Epithelial cell of proximal tubule (primary cell): ENCODE measurements around the gene COL23A1. TPM values are rescaled to one million over a fixed set of nuclear protein-coding genes. Genes with fewer than 3 reads are reported as not detected.

Experiments used
- DNase-seq: peaks from one replicate; pipeline ENCODE4 v3.0.0-alpha.2; 2011; ENCODE audit warnings: low read depth
- H3K4me3 ChIP-seq: 2 replicates; pipeline ENCODE4 v1.5.1; 2011; ENCODE audit warnings: low read depth, mild to moderate bottlenecking, low read length
- CTCF ChIP-seq: conservative IDR thresholded peaks from 2 replicates; pipeline ENCODE4 v1.5.1; 2012; ENCODE audit warnings: low read depth, mild to moderate bottlenecking, low read length
- total RNA-seq: library from RNA; depleted of rRNA; stranded (reverse); fragments of >200 nt; gene quantifications from 2 replicates; pipeline ENCODE4 v1.2.3, GENCODE V29; 2015

Gene COL23A1
- total RNA-seq, 1 donor from 2014 or later: not detected

- TF ChIP-seq CTCF: no peak
- DNase-seq: no peak
These were observed 82.9 kb downstream of the COL23A1 start for GRCh38 chr5:178507151-178507932.

GRCh38 chr5:178505639-178506407, 84.4 kb downstream of the COL23A1 start:
- TF ChIP-seq CTCF: no peak
- no peak for DNase-seq
- H3K4me3 ChIP-seq: no peak overlapping the region

More at GRCh38 chr5:178507151-178507932, 82.9 kb downstream of the COL23A1 start:
- H3K4me3 ChIP-seq: no peak overlapping the region

- no peak for DNase-seq
- TF ChIP-seq CTCF: no peak
- no peak overlapping the region for H3K4me3 ChIP-seq
These were observed 85.7 kb downstream of the COL23A1 start for GRCh38 chr5:178504340-178504960.

DNA sequence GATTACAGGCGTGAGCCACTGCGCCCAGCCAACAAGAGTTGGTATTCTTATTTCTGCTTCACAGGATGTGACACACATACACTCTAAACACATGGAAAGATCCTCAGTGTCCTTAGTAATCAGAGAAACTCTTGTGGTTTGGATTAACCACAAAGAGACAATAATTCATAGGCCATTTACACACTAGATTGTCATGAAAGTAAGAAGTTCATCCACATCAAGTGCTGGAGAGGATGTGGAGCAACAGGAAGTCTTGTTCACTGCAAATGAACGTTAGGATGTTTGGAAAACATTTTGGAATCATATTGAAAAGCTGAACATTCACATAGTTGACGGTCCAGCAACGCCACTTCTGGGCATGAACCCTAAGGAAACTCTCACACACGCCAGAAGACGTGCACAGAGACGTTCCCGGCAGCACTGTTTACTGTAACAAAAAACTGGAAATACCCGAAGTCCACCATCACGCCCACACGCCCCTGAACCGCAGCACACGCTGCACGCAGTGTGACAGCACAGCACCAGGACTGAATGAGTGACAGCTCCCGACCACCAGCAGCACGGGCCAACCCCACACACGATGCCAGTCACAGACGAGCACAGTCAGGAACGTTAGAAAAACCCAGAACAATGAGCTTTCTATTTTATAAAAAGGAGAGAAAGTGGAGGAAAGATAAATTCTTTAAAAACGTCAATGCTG, 87.6 kb downstream of the COL23A1 start:
- TF ChIP-seq CTCF: no peak
- no peak for DNase-seq
- H3K4me3 ChIP-seq: no peak overlapping the region

- H3K4me3 ChIP-seq: no peak overlapping the region
- DNase-seq: no peak
- TF ChIP-seq CTCF: no peak
These were observed 90.8 kb downstream of the COL23A1 start for GRCh38 chr5:178499352-178499751.

DNA sequence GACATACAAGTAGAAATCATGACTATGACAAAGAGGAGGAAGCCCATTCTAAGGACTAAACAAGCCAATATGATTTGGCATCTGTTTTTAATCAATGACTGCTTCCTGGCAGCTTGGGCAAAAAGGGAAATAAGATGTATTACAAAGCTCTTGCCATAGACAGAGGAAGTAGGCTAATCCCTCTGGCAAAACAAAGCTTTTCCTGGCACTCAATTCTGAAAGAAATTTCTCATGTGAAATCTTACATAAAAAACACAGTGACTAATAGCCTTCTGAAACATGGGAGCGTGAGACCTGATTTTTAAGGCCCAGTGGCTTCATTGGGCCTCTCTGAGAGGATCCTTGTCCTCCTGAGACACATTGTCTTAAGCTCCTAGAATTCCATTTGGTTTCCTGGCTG, 93.6 kb downstream of the COL23A1 start:
- no peak overlapping the region for H3K4me3 ChIP-seq
- DNase-seq: no peak
- TF ChIP-seq CTCF: no peak
